Fibroblast of lung (primary cell): ENCODE data around the gene BABAM2. TPM values are rescaled to one million over a fixed set of nuclear protein-coding genes. Genes with fewer than 3 reads are reported as not detected.
A peak's percentile ranks its signal among the peaks of the same experiment; 100 is the strongest.
"Not testable (repeated sequence)": the region's sequence is repeated elsewhere in the genome, so short reads cannot be mapped to it uniquely, and the experiment has no call there.

Experiments
- DNase-seq, 2 donors: peaks; one replicate each; pipeline versions ENCODE4 v3.0.0 to v3.0.0-alpha.2; 2010; ENCODE audit warnings: low read depth in 2 of 2
- H2AFZ ChIP-seq: 2 replicates; pipeline ENCODE4 v1.5.1; 2012; ENCODE audit warnings: low read length, control low read depth, inconsistent platforms
- H3K27ac ChIP-seq: 2 replicates; pipeline ENCODE4 v1.5.1; 2011; ENCODE audit warnings: low read length, control low read depth; ENCODE audit not compliant: insufficient read depth
- H3K27me3 ChIP-seq: 2 replicates; pipeline ENCODE4 v1.5.1; 2011; ENCODE audit warnings: mild to moderate bottlenecking, low read length; ENCODE audit not compliant: control insufficient read depth, insufficient read depth
- H3K36me3 ChIP-seq: 2 replicates; pipeline ENCODE4 v1.5.1; 2011; ENCODE audit warnings: low read length; ENCODE audit not compliant: control insufficient read depth, insufficient read depth
- H3K4me1 ChIP-seq: 2 replicates; pipeline ENCODE4 v1.5.1; 2011; ENCODE audit warnings: low read length; ENCODE audit not compliant: control insufficient read depth, insufficient read depth; ENCODE audit errors: extremely low read depth
- H3K4me2 ChIP-seq: 2 replicates; pipeline ENCODE4 v1.5.1; 2011; ENCODE audit warnings: low read length, control low read depth; ENCODE audit not compliant: insufficient read depth; ENCODE audit errors: extremely low read depth
- H3K4me3 ChIP-seq, 4 experiments: fragments of 200-600 bp in 1 of 4; sonication (generic) in 1 of 4; replicated peaks in 1 of 4; 2 replicates each; pipeline ENCODE4 v1.5.1; 2011 to 2016; ENCODE audit warnings: low read length in 4 of 4, low read depth in 3 of 4, mild to moderate bottlenecking in 3 of 4, control low read depth in 2 of 4, inconsistent platforms in 1 of 4, mixed read lengths in 1 of 4; ENCODE audit not compliant: insufficient read depth in 1 of 4; ENCODE audit errors: control extremely low read depth in 1 of 4
- H3K79me2 ChIP-seq: 2 replicates; pipeline ENCODE4 v1.5.1; 2012; ENCODE audit warnings: mild to moderate bottlenecking, low read length, inconsistent platforms; ENCODE audit not compliant: control insufficient read depth, insufficient read depth
- H3K9ac ChIP-seq: 2 replicates; pipeline ENCODE4 v1.5.1; 2011; ENCODE audit warnings: mild to moderate bottlenecking, low read length, control low read depth; ENCODE audit not compliant: insufficient read depth
- H3K9me3 ChIP-seq: 2 replicates; pipeline ENCODE4 v1.5.1; 2012; ENCODE audit warnings: low read depth, low read length; ENCODE audit not compliant: control insufficient read depth, insufficient read depth
- H4K20me1 ChIP-seq: 2 replicates; pipeline ENCODE4 v1.5.1; 2011; ENCODE audit warnings: low read length; ENCODE audit not compliant: control insufficient read depth, insufficient read depth; ENCODE audit errors: extremely low read depth
- EZH2 ChIP-seq: IDR thresholded peaks from 2 replicates; pipeline ENCODE4 v1.5.1; 2012; ENCODE audit warnings: low read length, control low read depth, mild to moderate bottlenecking; ENCODE audit errors: missing control alignments
- polyA plus RNA-seq, 2 donors: library from polyadenylated mRNA; depleted of rRNA in 1 of 2; stranded (reverse) in 1 of 2; unstranded in 1 of 2; fragments of >200 nt; gene quantifications; 2 replicates each; pipeline ENCODE4 v1.2.1, GENCODE V29; 2011 to 2012; ENCODE audit warnings: missing spikeins in 1 of 2
- total RNA-seq: library from RNA; depleted of rRNA; stranded (reverse); fragments of >200 nt; gene quantifications from 2 replicates; pipeline ENCODE4 v1.2.1, GENCODE V29; 2014
- TF ChIP-seq, protein P1 (sequence below), 2 donors: IDR thresholded peaks in 1 of 2; conservative IDR thresholded peaks in 1 of 2; 1 replicate in 1 of 2; 2 replicates in 1 of 2; pipeline ENCODE4 v1.5.1; 2011 to 2012; ENCODE audit warnings: low read length in 2 of 2, control low read depth in 1 of 2, inconsistent platforms in 1 of 2, low read depth in 1 of 2, mild to moderate bottlenecking in 1 of 2

Gene BABAM2
- total and polyA plus RNA-seq, 2 donors (not counting 1 experiment from before 2014, with no cell fraction given), result 25.6 to 33.4 TPM

GRCh38 chr2:28103611-28104010 is 213.1 kb downstream of the BABAM2 start:
- H3K27me3 ChIP-seq, result no peaks in the 10 kb centered on the region
- peaks cover 14% of the 10 kb centered on the region for H3K4me1 ChIP-seq
- H3K9ac ChIP-seq, result no peak overlapping the region
- H3K9me3 ChIP-seq, result no peaks in the 10 kb centered on the region
- DNase-seq, result no peak
- no peaks in the 10 kb centered on the region for H3K36me3 ChIP-seq
- no peak overlapping the region for H2AFZ ChIP-seq
- no peak overlapping the region for H3K4me2 ChIP-seq
- no peaks in the 10 kb centered on the region for H4K20me1 ChIP-seq
- no peak for TF ChIP-seq EZH2
- TF ChIP-seq, protein P1, sequence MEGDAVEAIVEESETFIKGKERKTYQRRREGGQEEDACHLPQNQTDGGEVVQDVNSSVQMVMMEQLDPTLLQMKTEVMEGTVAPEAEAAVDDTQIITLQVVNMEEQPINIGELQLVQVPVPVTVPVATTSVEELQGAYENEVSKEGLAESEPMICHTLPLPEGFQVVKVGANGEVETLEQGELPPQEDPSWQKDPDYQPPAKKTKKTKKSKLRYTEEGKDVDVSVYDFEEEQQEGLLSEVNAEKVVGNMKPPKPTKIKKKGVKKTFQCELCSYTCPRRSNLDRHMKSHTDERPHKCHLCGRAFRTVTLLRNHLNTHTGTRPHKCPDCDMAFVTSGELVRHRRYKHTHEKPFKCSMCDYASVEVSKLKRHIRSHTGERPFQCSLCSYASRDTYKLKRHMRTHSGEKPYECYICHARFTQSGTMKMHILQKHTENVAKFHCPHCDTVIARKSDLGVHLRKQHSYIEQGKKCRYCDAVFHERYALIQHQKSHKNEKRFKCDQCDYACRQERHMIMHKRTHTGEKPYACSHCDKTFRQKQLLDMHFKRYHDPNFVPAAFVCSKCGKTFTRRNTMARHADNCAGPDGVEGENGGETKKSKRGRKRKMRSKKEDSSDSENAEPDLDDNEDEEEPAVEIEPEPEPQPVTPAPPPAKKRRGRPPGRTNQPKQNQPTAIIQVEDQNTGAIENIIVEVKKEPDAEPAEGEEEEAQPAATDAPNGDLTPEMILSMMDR (conservative IDR thresholded peaks at IDR 0.05 in 1 of 2, IDR thresholded peaks at IDR 0.05 in 1 of 2; ENCODE audit: low read depth in 1 of 2, low read length in 2 of 2), result no peak
- peak overlapping the region; percentile 81 for H3K27ac ChIP-seq
- H3K4me3 ChIP-seq, result no peak overlapping the region
- no peaks in the 10 kb centered on the region for H3K79me2 ChIP-seq

DNA sequence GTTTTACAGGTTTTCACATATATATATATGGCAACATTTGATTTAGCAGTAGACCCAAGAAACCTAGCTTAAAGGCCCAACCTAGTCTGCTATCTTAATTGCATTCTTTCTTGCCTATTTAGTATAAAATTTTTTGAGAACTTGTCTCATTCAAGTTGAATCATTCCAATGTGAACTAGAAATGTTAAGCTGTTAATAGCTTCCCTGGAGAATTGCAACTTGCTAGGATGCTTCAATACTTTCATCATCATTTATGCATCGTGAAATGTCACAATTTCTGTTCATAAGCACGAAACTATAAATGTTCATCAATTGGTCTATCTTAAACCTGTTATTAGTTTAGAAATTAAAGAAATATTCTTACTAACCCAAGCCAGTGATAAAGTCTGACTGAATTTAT is 217.6 kb downstream of the BABAM2 start:
- H3K4me1 ChIP-seq, result peaks cover 3% of the 10 kb centered on the region
- H3K9me3 ChIP-seq, result no peaks in the 10 kb centered on the region
- H2AFZ ChIP-seq, result no peak overlapping the region
- no peak overlapping the region for H3K4me2 ChIP-seq
- no peak overlapping the region for H3K9ac ChIP-seq
- no peaks in the 10 kb centered on the region for H3K79me2 ChIP-seq
- TF ChIP-seq EZH2, result no peak
- TF ChIP-seq, protein P1 (conservative IDR thresholded peaks at IDR 0.05 in 1 of 2, IDR thresholded peaks at IDR 0.05 in 1 of 2; ENCODE audit: low read depth in 1 of 2, low read length in 2 of 2), result no peak
- H4K20me1 ChIP-seq, result no peaks in the 10 kb centered on the region
- no peak overlapping the region for H3K4me3 ChIP-seq
- no peaks in the 10 kb centered on the region for H3K27me3 ChIP-seq
- DNase-seq, result peak in 1 of 2 donors; percentile 28
- no peak overlapping the region for H3K27ac ChIP-seq
- H3K36me3 ChIP-seq, result no peaks in the 10 kb centered on the region

DNA sequence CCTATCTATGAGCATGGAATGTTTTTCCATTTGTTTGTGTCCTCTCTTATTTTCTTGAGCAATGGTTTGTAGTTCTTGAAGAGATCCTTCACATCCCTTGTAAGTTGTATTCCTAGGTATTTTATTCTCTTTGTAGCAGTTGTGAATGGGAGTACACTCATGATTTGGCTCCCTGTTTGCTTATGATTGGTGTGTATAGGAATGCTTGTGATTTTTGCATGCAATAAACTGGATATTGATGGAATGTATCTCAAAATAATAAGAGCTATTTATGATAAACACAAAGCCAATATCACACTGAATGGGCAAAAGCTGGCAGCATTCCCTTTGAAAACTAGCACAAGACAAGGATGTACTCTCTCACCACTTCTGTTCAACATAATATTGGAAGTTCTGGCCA is 223.2 kb downstream of the BABAM2 start:
- H3K36me3 ChIP-seq, H3K9me3 ChIP-seq, H3K27ac ChIP-seq, H3K4me3 ChIP-seq, H3K4me2 ChIP-seq, H3K4me1 ChIP-seq, DNase-seq, H3K9ac ChIP-seq, H3K79me2 ChIP-seq, H3K27me3 ChIP-seq, H4K20me1 ChIP-seq, H2AFZ ChIP-seq: not testable (repeated sequence)
